Adrenal gland (tissue), 12 donors: ENCODE results near the gene ADSL. TPM values are rescaled to one million over a fixed set of nuclear protein-coding genes. Genes with fewer than 3 reads are reported as not detected.

Experiments
- DNase-seq, 7 donors: peaks; one replicate each; pipeline ENCODE4 v3.0.0-alpha.2; 2019 to 2020
- H3K27ac ChIP-seq, 5 donors: fragments of 200-600 bp; sonication (generic) in 4 of 5; 1 replicate in 3 of 5; 2 replicates in 2 of 5; pipeline versions ENCODE4 v1.5.1 to v1.8.0; 2016 to 2020; ENCODE audit warnings: mild to moderate bottlenecking in 1 of 5
- H3K27me3 ChIP-seq: fragments of 200-600 bp; 2 replicates; pipeline ENCODE4 v1.8.0; 2021
- H3K36me3 ChIP-seq, 2 donors: fragments of 200-600 bp; replicated peaks in 1 of 2; 1 replicate in 1 of 2; 2 replicates in 1 of 2; pipeline versions ENCODE4 v1.5.1 to v1.8.0; 2018 to 2022
- H3K4me1 ChIP-seq, 2 donors: fragments of 200-600 bp; replicated peaks in 1 of 2; 1 replicate in 1 of 2; 2 replicates in 1 of 2; pipeline versions ENCODE4 v1.5.1 to v1.8.0; 2018 to 2021
- H3K4me3 ChIP-seq, 4 donors: fragments of 200-600 bp; sonication (generic) in 3 of 4; one replicate each; pipeline ENCODE4 v1.5.1; 2016 to 2018
- H3K9me3 ChIP-seq, 3 donors: fragments of 200-600 bp; sonication (generic) in 1 of 3; replicated peaks in 1 of 3; 1 replicate in 2 of 3; 2 replicates in 1 of 3; pipeline versions ENCODE4 v1.5.1 to v1.8.0; 2016 to 2021
- CTCF ChIP-seq, 6 experiments: fragments of 450-650 bp in 4 of 6; fragments of 200-600 bp in 2 of 6; sonication (generic) in 1 of 6; IDR thresholded peaks; 1 replicate in 5 of 6; 2 replicates in 1 of 6; pipeline versions ENCODE4 v1.5.1 to v1.8.0; 2016 to 2021; ENCODE audit warnings: antibody characterized with exemption in 6 of 6, mild to moderate bottlenecking in 2 of 6, moderate library complexity in 1 of 6
- POLR2A ChIP-seq, 2 donors: fragments of 450-650 bp; IDR thresholded peaks; one replicate each; pipeline ENCODE4 v1.6.1; 2017; ENCODE audit warnings: antibody characterized with exemption in 2 of 2, mild to moderate bottlenecking in 2 of 2, moderate library complexity in 1 of 2
- WGBS, 4 donors: extraction: QIAGEN DNeasy Blood & Tissue Kit in 2 of 4; methylation state at CpG; one replicate each; pipeline versions ENCODE4 v1.1.5 to v1.1.7; 2013 to 2017; 5-methylcytosine and 5-hydroxymethylcytosine counted together
- intact Hi-C, 2 donors: fragments of 100-400 bp; cut with DNase I; formaldehyde crosslinking; loops; one replicate each; pipeline versions ENCODE4 v1.14.1 to v1.15.0; 2022 to 2023
- polyA plus RNA-seq, 3 donors: library from polyadenylated mRNA; stranded (reverse); fragments of 200-250 nt in 2 of 3; fragments of 350-450 nt in 1 of 3; fragmentation: Illumina TruSeq in 1 of 3; extraction: RNeasy Lipid Tissue Mini Kit (QIAGEN cat#74804) in 1 of 3; gene quantifications; one replicate each; pipeline ENCODE4 v1.2.3, GENCODE V29; 2013 to 2014
- total RNA-seq, 9 donors: library from RNA; depleted of rRNA in 4 of 9; stranded (reverse); fragments of >200 nt in 4 of 9; fragments of 120-200 nt in 1 of 9; fragmentation: NEBNext Ultra II Directional in 1 of 9; extraction: Animal tissue kit (Norgen Biotek cat#: 25700) in 1 of 9; gene quantifications; one replicate each; pipeline versions ENCODE4 v1.1.0 to v1.2.4, GENCODE V29; 2013 to 2023
- donor health status: healthy with polysubstance abuse.
- donor health status: Bipolar disorder and iron deficiency.
- donor health status: DM: yes; HTN: yes; CAD: no.
- donor health status: DM: no; HTN: no; CAD: no.
- donor health status: DM: no; HTN: no; CAD: no.
- donor health status: DM: yes; HTN: yes; CAD: no.

ADSL gene
- total and polyA plus RNA-seq, 12 donors, result 26.8 to 107 (median 57.5) TPM

DNA sequence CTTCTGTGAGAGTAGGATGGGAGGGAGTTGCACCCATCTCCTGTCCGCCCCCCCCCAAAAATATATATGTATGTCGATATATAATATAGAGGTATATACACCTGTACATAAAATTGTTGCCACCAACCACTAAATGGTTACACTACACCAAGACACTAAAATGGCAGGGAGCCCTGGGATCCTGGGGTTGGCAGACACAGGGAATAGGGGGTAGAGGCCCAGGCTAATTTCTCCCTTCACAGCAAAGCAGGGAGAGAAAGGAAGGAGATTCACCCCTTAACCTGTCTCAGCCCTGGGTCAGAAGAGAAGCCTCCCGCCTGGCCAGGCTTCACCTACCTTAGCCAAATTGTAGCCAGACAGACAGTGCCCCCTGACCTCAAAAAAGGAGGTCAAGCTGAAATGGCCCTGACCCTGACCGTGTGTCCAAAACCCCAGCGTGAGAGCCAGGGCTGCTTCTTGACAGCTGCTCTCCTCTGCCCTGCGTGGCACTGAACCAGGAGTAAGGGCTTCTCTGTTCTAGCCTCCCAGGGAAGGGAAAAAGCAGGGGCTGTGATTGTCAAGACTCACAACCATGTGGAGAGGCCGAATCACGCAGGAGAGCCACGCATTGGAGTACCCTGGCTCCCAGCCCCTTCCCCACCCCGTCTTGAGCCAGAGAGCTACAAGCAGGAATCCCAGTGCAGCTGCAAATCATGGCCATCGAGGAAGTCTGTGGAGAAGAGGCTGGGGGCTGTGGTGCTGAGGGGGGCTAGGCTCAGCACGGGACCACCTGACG, 64.6 kb downstream of the ADSL start:
- intact Hi-C loops, result no loop called here
- Histone ChIP-seq H3K4me1 (no peaks in the 10 kb centered on the region), H3K36me3 (peaks cover 0 to 59% of the 10 kb centered on the region in 2 donors), H3K27me3 (no peaks in the 10 kb centered on the region), H3K27ac (peak overlapping the region in 1 of 5 donors; percentile 20), H3K9me3 (no peaks in the 10 kb centered on the region), H3K4me3 (no peak overlapping the region)
- no peak for TF ChIP-seq POLR2A (IDR thresholded peaks at IDR 0.05)
- TF ChIP-seq CTCF (IDR thresholded peaks at IDR 0.05), result no peak
- DNase-seq, result no peak
- 65 to 78% (median 77%) methylated on average over 5 to 13 of the region's 13 CpGs for WGBS, 4 donors

- H3K4me1 ChIP-seq, result no peaks in the 10 kb centered on the region
- DNase-seq, result no peak
- no peak overlapping the region for H3K4me3 ChIP-seq
- WGBS, 4 donors, result 80 to 95% (median 89%) methylated on average over 5 to 7 of the region's 7 CpGs
- no peaks in the 10 kb centered on the region for H3K9me3 ChIP-seq
- intact Hi-C loops, result no loop called here
- H3K27me3 ChIP-seq, result no peaks in the 10 kb centered on the region
- H3K36me3 ChIP-seq, result peaks cover 0 to 54% of the 10 kb centered on the region in 2 donors
- peak overlapping the region in 1 of 5 donors; percentile 20 for H3K27ac ChIP-seq
- TF ChIP-seq POLR2A (IDR thresholded peaks at IDR 0.05) (no peak), CTCF (IDR thresholded peaks at IDR 0.05) (no peak)
Measured at GRCh38 chr22:40411506-40411861, 65.2 kb downstream of the ADSL start.

DNA sequence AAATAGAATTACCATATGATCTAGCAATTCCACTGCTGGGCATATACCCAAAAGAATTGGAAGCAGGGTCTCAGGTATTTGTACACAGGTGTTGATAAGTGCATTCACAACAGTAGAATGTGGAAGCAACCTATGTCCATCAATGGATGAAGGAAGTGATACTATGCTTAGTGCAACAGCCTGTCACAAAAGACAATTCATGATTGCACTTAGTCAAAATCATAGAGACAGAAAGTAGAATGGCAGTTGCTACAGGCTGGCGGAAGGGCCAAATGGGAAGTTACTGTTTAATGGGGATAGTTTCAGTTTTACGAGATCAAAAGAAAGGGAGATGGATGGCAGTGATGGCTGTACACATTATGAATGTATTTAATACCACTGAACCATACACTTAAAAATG, 66.1 kb downstream of the ADSL start:
- 69 to 85% (median 78%) methylated on average over 2 of the region's 2 CpGs for WGBS, 4 donors
- H3K4me1 ChIP-seq, result no peaks in the 10 kb centered on the region
- no peak overlapping the region for H3K27ac ChIP-seq
- H3K9me3 ChIP-seq, result no peaks in the 10 kb centered on the region
- H3K36me3 ChIP-seq, result peaks cover 0 to 48% of the 10 kb centered on the region in 2 donors
- DNase-seq, result no peak
- TF ChIP-seq POLR2A (IDR thresholded peaks at IDR 0.05) (no peak), CTCF (IDR thresholded peaks at IDR 0.05) (no peak)
- H3K27me3 ChIP-seq, result no peaks in the 10 kb centered on the region
- intact Hi-C loops, result no loop called here
- H3K4me3 ChIP-seq, result no peak overlapping the region

- intact Hi-C loops, result no loop called here
- Histone ChIP-seq H3K27ac (no peak overlapping the region), H3K4me3 (no peak overlapping the region), H3K36me3 (peaks cover 0 to 46% of the 10 kb centered on the region in 2 donors), H3K9me3 (no peaks in the 10 kb centered on the region), H3K27me3 (no peaks in the 10 kb centered on the region), H3K4me1 (no peaks in the 10 kb centered on the region)
- WGBS, 4 donors, result 88 to 95% (median 90%) methylated on average over 12 to 13 of the region's 13 CpGs
- TF ChIP-seq CTCF (IDR thresholded peaks at IDR 0.05) (no peak), POLR2A (IDR thresholded peaks at IDR 0.05) (no peak)
- no peak for DNase-seq
Measured at GRCh38 chr22:40413873-40414272, 67.6 kb downstream of the ADSL start.
